LNCAP (cell line): Measurements from ENCODE around the gene FHIT.

ENCODE experiments used
- TF ChIP-seq, protein P1 (sequence below): fragments of 450-650 bp; IDR thresholded peaks from 2 replicates; pipeline ENCODE4 v1.5.1; 2017; ENCODE audit warnings: mild to moderate bottlenecking

FHIT gene

DNA sequence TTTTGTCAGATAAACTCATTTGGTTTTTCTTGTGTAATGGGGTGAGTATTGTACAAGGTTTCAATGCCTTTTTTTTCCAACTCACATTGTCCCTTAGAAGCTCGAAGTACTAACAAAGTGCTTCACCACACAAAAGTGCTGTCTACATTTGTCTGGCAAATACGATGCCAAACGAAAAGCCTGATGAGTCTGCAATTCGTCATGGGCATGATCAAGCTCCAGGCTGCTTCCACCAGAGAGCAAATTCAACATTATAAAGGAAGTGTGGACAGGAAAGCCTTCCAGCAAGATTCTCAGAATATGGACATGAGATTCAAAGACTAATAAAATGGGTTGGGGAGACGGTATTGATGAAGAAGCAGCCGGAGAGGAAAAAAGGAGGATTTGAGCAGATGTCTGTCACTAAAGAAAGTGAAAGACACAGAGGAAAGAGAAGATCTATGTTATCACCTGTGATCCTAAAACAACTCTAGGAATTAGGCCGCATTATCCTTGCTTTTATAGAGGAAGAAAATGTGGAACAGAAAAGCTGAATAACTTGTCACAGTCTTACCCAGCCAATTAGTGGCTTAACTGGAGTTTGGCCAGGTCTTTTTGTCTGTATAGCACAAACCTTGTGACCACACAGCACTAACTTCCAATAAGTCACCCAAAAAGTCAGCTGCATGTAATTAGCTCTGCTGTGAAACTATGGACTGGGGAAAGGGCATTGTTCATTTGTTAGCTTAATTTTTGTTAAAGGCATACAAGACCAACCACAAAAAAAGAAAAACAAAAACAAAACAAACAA lies 494.8 kb downstream of the FHIT start:
- TF ChIP-seq, protein P1, sequence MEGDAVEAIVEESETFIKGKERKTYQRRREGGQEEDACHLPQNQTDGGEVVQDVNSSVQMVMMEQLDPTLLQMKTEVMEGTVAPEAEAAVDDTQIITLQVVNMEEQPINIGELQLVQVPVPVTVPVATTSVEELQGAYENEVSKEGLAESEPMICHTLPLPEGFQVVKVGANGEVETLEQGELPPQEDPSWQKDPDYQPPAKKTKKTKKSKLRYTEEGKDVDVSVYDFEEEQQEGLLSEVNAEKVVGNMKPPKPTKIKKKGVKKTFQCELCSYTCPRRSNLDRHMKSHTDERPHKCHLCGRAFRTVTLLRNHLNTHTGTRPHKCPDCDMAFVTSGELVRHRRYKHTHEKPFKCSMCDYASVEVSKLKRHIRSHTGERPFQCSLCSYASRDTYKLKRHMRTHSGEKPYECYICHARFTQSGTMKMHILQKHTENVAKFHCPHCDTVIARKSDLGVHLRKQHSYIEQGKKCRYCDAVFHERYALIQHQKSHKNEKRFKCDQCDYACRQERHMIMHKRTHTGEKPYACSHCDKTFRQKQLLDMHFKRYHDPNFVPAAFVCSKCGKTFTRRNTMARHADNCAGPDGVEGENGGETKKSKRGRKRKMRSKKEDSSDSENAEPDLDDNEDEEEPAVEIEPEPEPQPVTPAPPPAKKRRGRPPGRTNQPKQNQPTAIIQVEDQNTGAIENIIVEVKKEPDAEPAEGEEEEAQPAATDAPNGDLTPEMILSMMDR = no peak

- TF ChIP-seq, protein P1 = no peak
Observed at GRCh38 chr3:60755094-60755493, 496.2 kb downstream of the FHIT start.

DNA sequence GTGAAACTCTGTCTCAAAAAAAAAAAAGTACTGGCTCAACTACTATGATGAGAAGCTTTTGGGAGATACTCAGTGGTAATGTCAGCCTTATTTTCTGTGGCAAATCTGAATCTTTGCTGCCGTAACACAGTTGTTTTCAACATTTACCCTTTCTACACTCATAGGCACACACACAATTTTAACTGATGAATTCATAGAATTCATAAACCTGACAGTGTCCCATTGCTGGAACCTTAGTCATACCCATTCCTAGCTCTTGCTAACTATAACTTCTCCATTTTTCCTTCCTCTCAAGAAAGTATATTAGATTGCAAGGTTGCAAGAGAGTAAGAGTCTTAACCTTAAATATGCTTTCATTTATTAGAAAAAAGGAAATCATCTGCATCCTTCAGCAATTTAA lies 496.6 kb downstream of the FHIT start:
- TF ChIP-seq, protein P1 = no peak

- TF ChIP-seq, protein P1 = no peak
Observed at GRCh38 chr3:60752809-60753208, 498.4 kb downstream of the FHIT start.

- TF ChIP-seq, protein P1 = no peak
Observed at GRCh38 chr3:60746695-60747416, 504.4 kb downstream of the FHIT start.

GRCh38 chr3:60746043-60746638 lies 505.1 kb downstream of the FHIT start:
- TF ChIP-seq, protein P1 = no peak

GRCh38 chr3:60743631-60744164 lies 507.6 kb downstream of the FHIT start:
- TF ChIP-seq, protein P1 = no peak
